ENCODE results near the gene CEP131.

Gene CEP131

DNA sequence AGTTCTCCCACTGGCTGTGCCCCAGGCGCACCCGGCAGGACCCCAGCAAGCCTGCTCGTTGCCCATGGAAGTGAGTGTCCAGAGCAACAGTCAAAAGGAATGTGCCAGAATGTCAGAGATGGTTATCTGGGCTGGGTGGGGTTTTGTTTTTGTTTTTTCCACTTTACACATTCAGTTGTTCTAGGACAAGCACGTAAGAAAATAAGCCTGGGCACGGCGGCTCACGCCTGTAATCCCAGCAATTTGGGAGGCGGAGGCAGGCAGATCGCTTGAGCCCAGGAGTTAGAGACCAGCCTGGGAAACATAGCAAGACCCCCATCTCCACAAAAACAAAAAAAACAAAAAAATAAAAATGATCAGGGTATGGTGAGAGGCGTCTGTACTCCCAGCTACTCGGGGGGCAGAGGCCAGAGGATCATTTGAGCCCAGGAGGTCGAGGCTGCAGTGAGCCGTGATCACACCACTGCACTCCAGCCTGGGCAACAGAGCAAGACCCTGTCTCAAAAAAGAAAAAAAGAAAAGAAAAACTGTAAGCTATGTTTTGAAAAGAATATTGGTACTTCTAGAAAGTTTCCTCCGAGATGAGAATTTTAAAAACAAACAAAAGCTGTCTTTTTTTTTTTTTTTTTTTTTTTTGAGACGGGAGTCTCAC lies 24.7 kb upstream of the CEP131 start:
- Histone ChIP-seq H3K79me2 (ENCODE audit: low read length) (no peaks in the 10 kb centered on the region), H3K9me2 (replicated peaks; ENCODE audit: insufficient read depth, low read length) (no peaks in the 10 kb centered on the region), H3K36me3 (replicated peaks; ENCODE audit: insufficient read depth, low read length) (no peaks in the 10 kb centered on the region; the same call in 1 of the 2 replicates), H3K4me3 (ENCODE audit: low read length) (no peak overlapping the region), H3K4me2 (ENCODE audit: low read depth, low read length) (no peak overlapping the region), H2AFZ (ENCODE audit: low read length) (no peak overlapping the region), H3K27me3 (replicated peaks; ENCODE audit: insufficient read depth, low read length) (no peaks in the 10 kb centered on the region), H3K27ac (ENCODE audit: low read length) (no peak overlapping the region), H3K9ac (ENCODE audit: low read length) (no peak overlapping the region), H3F3A (ENCODE audit: insufficient read depth, low read length) (peaks cover 4% of the 10 kb centered on the region; the same call in 1 of the 2 replicates), H3K4me1 (ENCODE audit: low read length) (no peaks in the 10 kb centered on the region), H3K9me3 (replicated peaks; ENCODE audit: insufficient read depth, low read length) (no peaks in the 10 kb centered on the region), H4K20me1 (ENCODE audit: insufficient read depth, low read length) (no peaks in the 10 kb centered on the region)
- no peak for DNase-seq
- TF ChIP-seq EZH2phosphoT487 (IDR thresholded peaks at IDR 0.05; ENCODE audit: low read length) (no peak), EZH2 (optimal IDR thresholded peaks at IDR 0.05; ENCODE audit: low read depth, low read length) (no peak), CTCF (IDR thresholded peaks at IDR 0.05; ENCODE audit: low read length) (no peak)

- Histone ChIP-seq H3F3A (ENCODE audit: insufficient read depth, low read length) (peaks cover 4% of the 10 kb centered on the region; the same call in 1 of the 2 replicates), H3K79me2 (ENCODE audit: low read length) (peaks cover 4% of the 10 kb centered on the region; the same call in 1 of the 2 replicates), H4K20me1 (ENCODE audit: insufficient read depth, low read length) (no peaks in the 10 kb centered on the region), H3K9me2 (replicated peaks; ENCODE audit: insufficient read depth, low read length) (no peaks in the 10 kb centered on the region), H3K27ac (ENCODE audit: low read length) (no peak overlapping the region), H3K4me2 (ENCODE audit: low read depth, low read length) (no peak overlapping the region), H3K4me3 (ENCODE audit: low read length) (no peak overlapping the region), H3K27me3 (replicated peaks; ENCODE audit: insufficient read depth, low read length) (no peaks in the 10 kb centered on the region), H2AFZ (ENCODE audit: low read length) (no peak overlapping the region), H3K9ac (ENCODE audit: low read length) (no peak overlapping the region), H3K4me1 (ENCODE audit: low read length) (no peaks in the 10 kb centered on the region), H3K9me3 (replicated peaks; ENCODE audit: insufficient read depth, low read length) (no peaks in the 10 kb centered on the region), H3K36me3 (replicated peaks; ENCODE audit: insufficient read depth, low read length) (no peaks in the 10 kb centered on the region; the same call in 1 of the 2 replicates)
- no peak for DNase-seq
- TF ChIP-seq EZH2phosphoT487 (IDR thresholded peaks at IDR 0.05; ENCODE audit: low read length) = no peak
Measured at GRCh38 chr17:81246679-81247338, 24.0 kb upstream of the CEP131 start.

- Histone ChIP-seq H3K9me2 (replicated peaks; ENCODE audit: insufficient read depth, low read length) (no peaks in the 10 kb centered on the region), H3F3A (ENCODE audit: insufficient read depth, low read length) (peaks cover 4% of the 10 kb centered on the region; the same call in 1 of the 2 replicates), H2AFZ (ENCODE audit: low read length) (no peak overlapping the region), H4K20me1 (ENCODE audit: insufficient read depth, low read length) (no peaks in the 10 kb centered on the region), H3K79me2 (ENCODE audit: low read length) (peaks cover 9% of the 10 kb centered on the region; the same call in 1 of the 2 replicates), H3K4me1 (ENCODE audit: low read length) (no peaks in the 10 kb centered on the region), H3K27ac (ENCODE audit: low read length) (no peak overlapping the region), H3K4me2 (ENCODE audit: low read depth, low read length) (no peak overlapping the region), H3K4me3 (ENCODE audit: low read length) (no peak overlapping the region), H3K36me3 (replicated peaks; ENCODE audit: insufficient read depth, low read length) (no peaks in the 10 kb centered on the region; the same call in 1 of the 2 replicates), H3K9ac (ENCODE audit: low read length) (no peak overlapping the region), H3K27me3 (replicated peaks; ENCODE audit: insufficient read depth, low read length) (no peaks in the 10 kb centered on the region), H3K9me3 (replicated peaks; ENCODE audit: insufficient read depth, low read length) (no peaks in the 10 kb centered on the region)
- DNase-seq = no peak
- TF ChIP-seq CTCF (IDR thresholded peaks at IDR 0.05; ENCODE audit: low read length) = no peak
- TF ChIP-seq EZH2phosphoT487 (IDR thresholded peaks at IDR 0.05; ENCODE audit: low read length) = no peak
- no peak for TF ChIP-seq EZH2 (optimal IDR thresholded peaks at IDR 0.05; ENCODE audit: low read depth, low read length)
Measured at GRCh38 chr17:81246343-81246670, 23.5 kb upstream of the CEP131 start.
